SK-N-MC (cell line): ENCODE data around the gene UST.

Experiments used
- EZH2 ChIP-seq: fragments of 200-600 bp; sonication (generic); IDR thresholded peaks from one replicate; pipeline ENCODE4 v1.6.1; 2017; ENCODE audit warnings: antibody characterized with exemption
- FOXP2 ChIP-seq: optimal IDR thresholded peaks from 2 replicates; pipeline ENCODE3; 2011; ENCODE audit warnings: mild to moderate bottlenecking, moderate library complexity; ENCODE audit not compliant: insufficient read depth; ENCODE audit errors: extremely low read length, control extremely low read depth
- POLR2AphosphoS5 ChIP-seq: IDR thresholded peaks from 2 replicates; pipeline ENCODE4 v1.6.1; 2012; ENCODE audit warnings: mild to moderate bottlenecking, low read depth, low read length, borderline replicate concordance

DNA sequence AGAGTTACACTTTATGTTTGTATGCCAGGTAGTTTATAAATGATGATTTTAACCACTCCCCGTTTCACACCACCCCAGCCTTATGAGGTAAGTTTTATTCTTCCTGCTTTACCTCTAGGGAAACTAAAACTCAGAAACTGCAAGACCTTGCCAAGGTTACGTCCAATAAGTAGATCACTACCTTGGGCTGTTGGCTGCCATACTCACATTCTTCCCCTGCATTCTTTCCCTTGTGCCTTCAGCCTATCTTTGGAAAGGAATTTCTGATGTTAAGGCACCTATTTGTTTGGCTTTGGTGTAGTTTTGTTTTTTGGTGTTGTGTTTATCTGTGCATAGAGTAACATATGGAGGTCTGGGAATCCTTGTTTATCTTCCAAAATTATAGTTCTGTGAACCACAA lies 122.1 kb downstream of the UST start:
- no peak for TF ChIP-seq EZH2
- TF ChIP-seq POLR2AphosphoS5: no peak
- TF ChIP-seq FOXP2: no peak
